Mesenchymal stem cell (in vitro differentiated cells and primary cell): ENCODE data around the gene CCND1.

Source experiments
- DNase-seq: peaks from one replicate; pipeline ENCODE4 v3.0.0-alpha.2; 2013
- H2AFZ ChIP-seq: one replicate; pipeline ENCODE4 v1.6.1; 2013; ENCODE audit warnings: low read depth, mild to moderate bottlenecking, control low read depth, inconsistent platforms, low read length, moderate library complexity
- H2AK5ac ChIP-seq: 2 replicates; pipeline ENCODE4 v1.6.1; 2013; ENCODE audit warnings: low read length, moderate library complexity, mild to moderate bottlenecking, inconsistent platforms; ENCODE audit not compliant: severe bottlenecking
- H2BK120ac ChIP-seq: one replicate; pipeline ENCODE4 v1.6.1; 2013; ENCODE audit warnings: low read depth, mild to moderate bottlenecking, inconsistent platforms, low read length, moderate library complexity
- H2BK12ac ChIP-seq, 2 experiments: one replicate each; pipeline ENCODE4 v1.6.1; 2013; ENCODE audit warnings: inconsistent platforms in 2 of 2, low read length in 2 of 2, mild to moderate bottlenecking in 2 of 2, moderate library complexity in 2 of 2, control low read depth in 1 of 2
- H2BK15ac ChIP-seq: one replicate; pipeline ENCODE4 v1.6.1; 2013; ENCODE audit warnings: mild to moderate bottlenecking, low read depth, inconsistent platforms; ENCODE audit not compliant: poor library complexity, severe bottlenecking
- H2BK5ac ChIP-seq: 2 replicates; pipeline ENCODE4 v1.6.1; 2013; ENCODE audit warnings: low read depth, mild to moderate bottlenecking, low read length, control low read depth, inconsistent platforms; ENCODE audit not compliant: poor library complexity, severe bottlenecking
- H3K14ac ChIP-seq, 2 experiments: one replicate each; pipeline ENCODE4 v1.6.1; 2013; ENCODE audit warnings: inconsistent platforms in 2 of 2, low read length in 2 of 2, control low read depth in 1 of 2, mild to moderate bottlenecking in 1 of 2, moderate library complexity in 1 of 2
- H3K18ac ChIP-seq, 2 experiments: one replicate each; pipeline ENCODE4 v1.6.1; 2013; ENCODE audit warnings: inconsistent platforms in 2 of 2, low read length in 2 of 2, control low read depth in 1 of 2, low read depth in 1 of 2, mild to moderate bottlenecking in 1 of 2
- H3K23ac ChIP-seq, 2 experiments: one replicate each; pipeline ENCODE4 v1.6.1; 2013; ENCODE audit warnings: inconsistent platforms in 2 of 2, low read length in 2 of 2, mild to moderate bottlenecking in 2 of 2, moderate library complexity in 2 of 2, control low read depth in 1 of 2
- H3K27ac ChIP-seq: 2 replicates; pipeline ENCODE4 v1.5.1; 2013; ENCODE audit warnings: mild to moderate bottlenecking, moderate library complexity, low read length, control low read depth, inconsistent platforms; ENCODE audit not compliant: poor library complexity, severe bottlenecking
- H3K27me3 ChIP-seq, 2 experiments: 2 replicates each; pipeline versions ENCODE4 v1.6.1 to v1.7.0; 2013; ENCODE audit warnings: low read length in 2 of 2, mild to moderate bottlenecking in 2 of 2, moderate library complexity in 2 of 2, control low read depth in 1 of 2, inconsistent platforms in 1 of 2; ENCODE audit not compliant: control insufficient read depth in 1 of 2, insufficient read depth in 1 of 2
- H3K36me3 ChIP-seq, 2 experiments: 2 replicates each; pipeline versions ENCODE4 v1.6.1 to v1.7.0; 2013; ENCODE audit warnings: low read length in 2 of 2, control low read depth in 1 of 2, inconsistent platforms in 1 of 2, low read depth in 1 of 2, mild to moderate bottlenecking in 1 of 2; ENCODE audit not compliant: insufficient read depth in 2 of 2, control insufficient read depth in 1 of 2
- H3K4ac ChIP-seq, 2 experiments: one replicate each; pipeline ENCODE4 v1.6.1; 2013; ENCODE audit warnings: inconsistent platforms in 2 of 2, low read length in 2 of 2, mild to moderate bottlenecking in 2 of 2, moderate library complexity in 2 of 2, control low read depth in 1 of 2, low read depth in 1 of 2
- H3K4me1 ChIP-seq: 2 replicates; pipeline ENCODE4 v1.6.1; 2013; ENCODE audit warnings: low read depth, low read length, control low read depth; ENCODE audit not compliant: control insufficient read depth, insufficient read depth
- H3K4me2 ChIP-seq: 2 replicates; pipeline ENCODE4 v1.6.1; 2013; ENCODE audit warnings: low read length, mild to moderate bottlenecking, inconsistent platforms; ENCODE audit not compliant: poor library complexity, severe bottlenecking
- H3K4me3 ChIP-seq, 2 experiments: 2 replicates each; pipeline versions ENCODE4 v1.5.1 to v1.7.0; 2013; ENCODE audit warnings: low read length in 2 of 2, mild to moderate bottlenecking in 2 of 2, control low read depth in 1 of 2, low read depth in 1 of 2; ENCODE audit not compliant: insufficient read depth in 1 of 2
- H3K79me1 ChIP-seq: replicated peaks from 2 replicates; pipeline ENCODE4 v1.6.1; 2013; ENCODE audit warnings: mild to moderate bottlenecking, control low read depth, low read length, inconsistent platforms; ENCODE audit not compliant: poor library complexity, severe bottlenecking
- H3K9ac ChIP-seq: 2 replicates; pipeline ENCODE4 v1.7.0; 2013; ENCODE audit warnings: mild to moderate bottlenecking, low read length, moderate library complexity
- H3K9me3 ChIP-seq: 2 replicates; pipeline ENCODE4 v1.7.0; 2013; ENCODE audit warnings: mild to moderate bottlenecking, low read length; ENCODE audit not compliant: control insufficient read depth
- H4K8ac ChIP-seq: one replicate; pipeline ENCODE4 v1.6.1; 2013; ENCODE audit warnings: inconsistent platforms, mild to moderate bottlenecking, low read length, moderate library complexity
- H4K91ac ChIP-seq: one replicate; pipeline ENCODE4 v1.6.1; 2013; ENCODE audit warnings: mild to moderate bottlenecking, low read length, inconsistent platforms
- WGBS: methylation state at CpG from one replicate; pipeline ENCODE4 v1.1.7; 2013; ENCODE audit warnings: mixed read lengths; 5-methylcytosine and 5-hydroxymethylcytosine counted together

The CCND1 gene

DNA sequence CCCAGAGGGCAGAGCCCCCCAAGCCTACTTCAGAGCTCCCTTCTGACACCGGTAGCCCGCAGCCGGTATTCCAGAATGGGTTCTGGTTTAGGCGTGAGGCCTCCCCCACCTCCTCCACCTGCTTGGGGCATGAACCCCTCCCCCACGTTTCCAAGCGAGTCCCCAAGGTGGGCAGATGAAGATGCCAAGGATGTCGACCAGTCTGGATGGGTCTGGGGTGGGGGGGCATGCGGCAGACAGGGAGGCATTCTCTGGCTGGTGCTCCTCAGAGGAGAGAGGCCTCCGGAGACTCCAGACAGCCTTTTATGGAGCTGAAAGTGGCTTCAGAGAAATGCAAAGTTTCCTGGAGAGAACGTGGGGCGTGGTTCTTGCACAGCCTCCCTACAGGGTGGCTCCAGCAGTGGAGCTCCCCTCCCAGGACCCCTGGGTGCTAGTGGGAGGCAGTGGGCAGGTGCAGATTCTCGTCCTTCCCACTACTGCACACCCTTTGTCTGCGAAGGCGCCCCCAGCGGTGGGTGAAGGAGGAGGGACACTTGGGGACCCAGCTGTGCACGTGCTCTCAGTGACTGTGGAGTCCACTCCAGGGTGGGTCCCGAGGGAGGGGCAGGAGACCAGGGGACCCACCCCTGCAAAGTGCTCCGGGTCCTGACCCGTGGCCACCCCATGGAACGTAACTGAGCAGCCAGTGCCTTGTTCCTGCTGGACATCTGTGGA, 4.2 kb downstream of the CCND1 start:
- H2AFZ ChIP-seq: no peak overlapping the region
- no peaks in the 10 kb centered on the region for H3K27me3 ChIP-seq
- H2BK12ac ChIP-seq: peak overlapping the region in 1 of 2 experiments; percentile 49
- H3K27ac ChIP-seq: no peak overlapping the region
- no peak overlapping the region for H2BK5ac ChIP-seq
- H4K91ac ChIP-seq: peak overlapping the region; percentile 35
- H3K79me1 ChIP-seq: peaks cover 22% of the 10 kb centered on the region
- H3K9me3 ChIP-seq: no peaks in the 10 kb centered on the region
- 93% methylated on average over 18 of the region's 20 CpGs for WGBS
- peak overlapping the region; percentile 21 for H2AK5ac ChIP-seq
- no peak for DNase-seq
- H3K23ac ChIP-seq: no peak overlapping the region
- H3K4me2 ChIP-seq: no peak overlapping the region
- H3K18ac ChIP-seq: no peak overlapping the region
- H3K4me3 ChIP-seq: peak overlapping the region in 1 of 2 experiments; percentile 99
- H3K36me3 ChIP-seq: peaks cover 67 to 68% of the 10 kb centered on the region in 2 experiments
- peaks cover 34% of the 10 kb centered on the region for H3K4me1 ChIP-seq
- H3K9ac ChIP-seq: peak overlapping the region; percentile 100
- no peak overlapping the region for H3K4ac ChIP-seq
- H2BK15ac ChIP-seq: no peak overlapping the region
- peak overlapping the region; percentile 45 for H4K8ac ChIP-seq
- H3K14ac ChIP-seq: peak overlapping the region in 1 of 2 experiments; percentile 84
- no peak overlapping the region for H2BK120ac ChIP-seq

- Histone ChIP-seq H3K23ac (peak overlapping the region in 1 of 2 experiments; percentile 17), H2AFZ (no peak overlapping the region), H3K9me3 (no peaks in the 10 kb centered on the region), H3K79me1 (peaks cover 26% of the 10 kb centered on the region), H3K27ac (no peak overlapping the region), H2BK15ac (no peak overlapping the region), H3K4me1 (peaks cover 32% of the 10 kb centered on the region), H2BK12ac (no peak overlapping the region), H3K18ac (peak overlapping the region in 1 of 2 experiments; percentile 64), H3K4me2 (no peak overlapping the region), H2BK120ac (no peak overlapping the region), H2BK5ac (no peak overlapping the region), H3K14ac (no peak overlapping the region), H3K36me3 (peaks cover 75 to 76% of the 10 kb centered on the region in 2 experiments), H3K27me3 (no peaks in the 10 kb centered on the region), H3K9ac (peak overlapping the region; percentile 100), H2AK5ac (no peak overlapping the region), H4K91ac (no peak overlapping the region), H4K8ac (peak overlapping the region; percentile 45), H3K4ac (no peak overlapping the region), H3K4me3 (peak overlapping the region in 1 of 2 experiments; percentile 99)
- no peak for DNase-seq
- 84% methylated on average over 30 of the region's 30 CpGs for WGBS
These were observed 5.0 kb downstream of the CCND1 start for GRCh38 chr11:69645801-69646492.

GRCh38 chr11:69646493-69647389, 5.8 kb downstream of the CCND1 start:
- DNase-seq: no peak
- H3K18ac ChIP-seq: peak overlapping the region in 1 of 2 experiments; percentile 73
- H3K4me2 ChIP-seq: no peak overlapping the region
- no peak overlapping the region for H2AK5ac ChIP-seq
- H2AFZ ChIP-seq: no peak overlapping the region
- H3K27me3 ChIP-seq: no peaks in the 10 kb centered on the region
- H3K23ac ChIP-seq: peak overlapping the region in 1 of 2 experiments; percentile 60
- H2BK12ac ChIP-seq: peak overlapping the region in 1 of 2 experiments; percentile 84
- peaks cover 33% of the 10 kb centered on the region for H3K4me1 ChIP-seq
- peak overlapping the region; percentile 100 for H3K9ac ChIP-seq
- peak overlapping the region; percentile 35 for H4K8ac ChIP-seq
- H4K91ac ChIP-seq: no peak overlapping the region
- no peak overlapping the region for H2BK120ac ChIP-seq
- H3K4me3 ChIP-seq: peak overlapping the region in 1 of 2 experiments; percentile 18
- H3K9me3 ChIP-seq: no peaks in the 10 kb centered on the region
- WGBS: 89% methylated on average over 32 of the region's 32 CpGs
- H3K4ac ChIP-seq: peak overlapping the region in 1 of 2 experiments; percentile 19
- H3K36me3 ChIP-seq: peaks cover 80 to 83% of the 10 kb centered on the region in 2 experiments
- H3K14ac ChIP-seq: peak overlapping the region in 1 of 2 experiments; percentile 39
- H2BK5ac ChIP-seq: no peak overlapping the region
- no peak overlapping the region for H2BK15ac ChIP-seq
- H3K27ac ChIP-seq: no peak overlapping the region
- H3K79me1 ChIP-seq: peaks cover 29% of the 10 kb centered on the region
